Nephron progenitor cell (in vitro differentiated cells): Measurements from ENCODE around the gene ABAT.
"Not testable (repeated sequence)": the region's sequence is repeated elsewhere in the genome, so short reads cannot be mapped to it uniquely, and the experiment has no call there.

ENCODE experiments used
- DNase-seq: peaks from one replicate; pipeline ENCODE4 v3.0.0; 2021
- H3K27ac Mint-ChIP-seq: 2 replicates; pipeline ENCODE4 v1.8.0; 2021; ENCODE audit warnings: mild to moderate bottlenecking, moderate library complexity, mixed read lengths
- H3K27me3 Mint-ChIP-seq: 2 replicates; pipeline ENCODE4 v1.8.0; 2021; ENCODE audit warnings: mild to moderate bottlenecking, low read depth, mixed read lengths; ENCODE audit not compliant: poor library complexity
- H3K36me3 Mint-ChIP-seq: 2 replicates; pipeline ENCODE4 v1.8.0; 2021; ENCODE audit warnings: low read depth, mixed read lengths
- H3K4me1 Mint-ChIP-seq: 2 replicates; pipeline ENCODE4 v1.8.0; 2021; ENCODE audit warnings: mixed read lengths
- H3K4me3 Mint-ChIP-seq: 2 replicates; pipeline ENCODE4 v1.8.0; 2021; ENCODE audit warnings: mild to moderate bottlenecking, moderate library complexity, mixed read lengths
- H3K9me3 Mint-ChIP-seq: 2 replicates; pipeline ENCODE4 v1.8.0; 2021; ENCODE audit warnings: mild to moderate bottlenecking, moderate library complexity, mixed read lengths
- CTCF ChIP-seq: fragments of 200-600 bp; sonication (generic); IDR thresholded peaks from 2 replicates; pipeline ENCODE4 v1.5.0; 2021; ENCODE audit warnings: antibody characterized with exemption

ABAT gene

DNA sequence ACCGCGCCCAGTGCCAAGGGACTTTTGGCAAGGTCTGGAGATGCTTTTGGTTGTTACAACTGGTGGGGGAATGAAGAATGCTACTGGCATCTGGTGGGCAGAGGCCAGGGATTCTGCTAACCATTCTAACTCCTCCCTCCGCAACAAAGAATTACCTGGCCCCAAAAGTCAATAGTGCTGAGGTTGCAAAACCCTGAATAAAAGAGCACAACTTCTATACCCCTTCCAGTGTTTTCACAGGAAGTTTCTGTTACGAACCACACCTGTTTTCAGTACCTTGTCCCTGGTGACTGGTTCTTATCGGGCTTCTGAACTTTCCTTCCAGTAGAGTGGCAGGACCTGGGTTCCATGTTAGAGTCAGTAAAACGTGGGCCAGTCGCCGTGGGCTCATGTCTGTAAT is 17.3 kb downstream of the ABAT start:
- H3K27ac Mint-ChIP-seq = no peak overlapping the region

GRCh38 chr16:8694795-8695728 is 20.6 kb downstream of the ABAT start:
- Mint-ChIP-seq H3K27me3 (peaks cover 18% of the 10 kb centered on the region), H3K36me3 (peaks cover 6% of the 10 kb centered on the region), H3K4me1 (peaks cover 17% of the 10 kb centered on the region), H3K4me3 (no peak overlapping the region), H3K9me3 (peaks cover 17% of the 10 kb centered on the region), H3K27ac (no peak overlapping the region)
- no peak for TF ChIP-seq CTCF
- no peak for DNase-seq

More for the DNA sequence above, 17.3 kb downstream of the ABAT start:
- no peak for DNase-seq
- Mint-ChIP-seq H3K9me3 (peaks cover 37% of the 10 kb centered on the region), H3K27me3 (peaks cover 11% of the 10 kb centered on the region), H3K4me1 (peaks cover 14% of the 10 kb centered on the region), H3K36me3 (peaks cover 18% of the 10 kb centered on the region), H3K4me3 (no peak overlapping the region)
- TF ChIP-seq CTCF = no peak

DNA sequence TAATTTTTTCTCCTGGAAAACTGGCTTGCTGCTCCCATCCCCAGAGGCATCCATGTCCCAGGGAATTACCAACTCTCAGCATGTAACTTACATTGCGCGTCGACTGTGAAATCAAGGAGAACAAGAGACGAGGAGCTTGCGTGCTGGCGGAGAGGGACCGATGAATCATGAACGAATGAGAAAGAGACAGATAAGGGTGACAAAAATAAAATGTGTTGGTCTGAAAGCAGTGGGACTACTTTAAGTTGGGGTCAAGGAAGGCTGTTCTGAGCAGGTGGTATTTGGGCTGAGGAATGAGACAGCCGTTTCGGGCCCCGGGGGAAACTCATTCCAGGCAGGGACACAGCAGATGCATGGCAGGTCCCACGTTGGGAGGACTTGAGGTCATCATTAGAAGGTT is 22.5 kb downstream of the ABAT start:
- Mint-ChIP-seq H3K4me1 (peaks cover 17% of the 10 kb centered on the region), H3K9me3 (peaks cover under 1% of the 10 kb centered on the region), H3K27me3 (peaks cover 15% of the 10 kb centered on the region), H3K4me3 (no peak overlapping the region), H3K36me3 (no peaks in the 10 kb centered on the region), H3K27ac (no peak overlapping the region)
- no peak for TF ChIP-seq CTCF
- DNase-seq = no peak

- peaks cover 5% of the 10 kb centered on the region for H3K36me3 Mint-ChIP-seq
- peaks cover 17% of the 10 kb centered on the region for H3K4me1 Mint-ChIP-seq
- peaks cover 18% of the 10 kb centered on the region for H3K27me3 Mint-ChIP-seq
- no peaks in the 10 kb centered on the region for H3K9me3 Mint-ChIP-seq
- no peak for TF ChIP-seq CTCF
- H3K27ac Mint-ChIP-seq = no peak overlapping the region
- no peak for DNase-seq
- H3K4me3 Mint-ChIP-seq = no peak overlapping the region
Measured at GRCh38 chr16:8697965-8698364, 23.5 kb downstream of the ABAT start.

GRCh38 chr16:8703693-8704092 is 29.3 kb downstream of the ABAT start:
- TF ChIP-seq CTCF = no peak
- Mint-ChIP-seq H3K36me3 (peaks cover 5% of the 10 kb centered on the region), H3K4me1 (peaks cover 18% of the 10 kb centered on the region), H3K4me3 (no peak overlapping the region), H3K27me3 (peaks cover 11% of the 10 kb centered on the region), H3K27ac (no peak overlapping the region), H3K9me3 (no peaks in the 10 kb centered on the region)
- DNase-seq = no peak

- no peak for TF ChIP-seq CTCF
- Mint-ChIP-seq H3K4me3 (no peak overlapping the region), H3K27ac (no peak overlapping the region), H3K4me1 (peaks cover 14% of the 10 kb centered on the region), H3K27me3 (peaks cover 8% of the 10 kb centered on the region), H3K9me3 (no peaks in the 10 kb centered on the region), H3K36me3 (peaks cover 5% of the 10 kb centered on the region)
- no peak for DNase-seq
Measured at GRCh38 chr16:8704098-8704497, 29.7 kb downstream of the ABAT start.

DNA sequence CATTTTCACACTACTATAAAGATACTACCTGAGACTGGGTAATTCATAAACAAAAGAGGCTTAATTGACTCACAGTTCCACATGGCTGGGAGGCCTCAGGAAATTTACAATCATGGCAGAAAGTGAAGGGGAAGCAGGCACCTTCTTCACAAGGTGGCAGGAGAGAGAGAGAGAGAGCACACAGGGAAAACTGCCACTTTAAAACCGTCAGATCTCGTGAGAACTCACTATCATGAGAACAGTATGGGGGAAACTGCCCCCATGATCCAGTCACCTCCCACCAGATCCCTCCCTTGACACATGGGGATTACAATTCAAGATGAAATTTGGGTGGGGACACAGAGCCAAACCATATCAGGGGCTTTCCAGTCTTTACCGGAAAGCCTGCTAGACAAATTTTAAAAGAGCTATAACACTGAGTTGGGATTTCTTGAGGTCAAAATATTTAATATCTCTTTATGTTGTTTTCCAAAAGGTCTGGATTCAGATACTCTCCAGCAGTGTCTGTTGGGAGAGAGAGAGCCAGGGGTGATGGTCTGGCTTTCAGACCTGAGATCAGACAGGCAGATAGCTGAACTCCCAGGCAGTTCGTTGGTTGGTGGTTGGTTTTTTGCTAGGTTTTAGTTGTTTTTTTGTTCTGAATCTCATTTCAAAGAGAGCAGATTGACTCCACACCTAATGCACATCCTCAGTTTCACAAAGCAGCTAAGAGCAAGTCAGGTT is 30.8 kb downstream of the ABAT start:
- not testable (repeated sequence) for H3K36me3 Mint-ChIP-seq, H3K27ac Mint-ChIP-seq, DNase-seq, H3K4me3 Mint-ChIP-seq, H3K9me3 Mint-ChIP-seq
- Mint-ChIP-seq H3K4me1 (peaks cover 14% of the 10 kb centered on the region), H3K27me3 (peaks cover 12% of the 10 kb centered on the region)
